DMS53 treated with DMSO at 0.1 percent for 48 hours (cell line): ENCODE results near the gene JUNB.
A peak's percentile ranks its signal among the peaks of the same experiment; 100 is the strongest.
"Not testable (repeated sequence)": the region's sequence is repeated elsewhere in the genome, so short reads cannot be mapped to it uniquely, and the experiment has no call there.

Experiments used
- DNase-seq: peaks from one replicate; lab custom pipeline; 2025; ENCODE audit not compliant: unreplicated experiment; lab: John Stamatoyannopoulos, UW

Gene JUNB

GRCh38 chr19:12788682-12789097, 2.6 kb upstream of the JUNB start:
- DNase-seq, result peak; percentile 10

- DNase-seq, result no peak
These were observed 2.0 kb upstream of the JUNB start for GRCh38 chr19:12789098-12789903.

- DNase-seq, result peak; percentile 89
These were observed 1.2 kb upstream of the JUNB start for GRCh38 chr19:12789904-12790619.

GRCh38 chr19:12790628-12791344, 500 bp upstream of the JUNB start:
- DNase-seq, result no peak

- DNase-seq, result peak; percentile 50
These were observed 966 bp downstream of the JUNB start for GRCh38 chr19:12792051-12792852.

- DNase-seq, result peak; percentile 29
These were observed 1.6 kb downstream of the JUNB start for GRCh38 chr19:12792853-12793289.

GRCh38 chr19:12793290-12794195, 2.3 kb downstream of the JUNB start:
- DNase-seq, result peak; percentile 77

- DNase-seq, result no peak
These were observed 3.1 kb downstream of the JUNB start for GRCh38 chr19:12794196-12794941.

- DNase-seq, result no peak
These were observed 3.7 kb downstream of the JUNB start for GRCh38 chr19:12794971-12795381.

GRCh38 chr19:12796146-12797071, 5.1 kb downstream of the JUNB start:
- DNase-seq, result peak; percentile 59

GRCh38 chr19:12797141-12797587, 5.9 kb downstream of the JUNB start:
- no peak for DNase-seq

- DNase-seq, result not testable (repeated sequence)
These were observed 6.3 kb downstream of the JUNB start for GRCh38 chr19:12797607-12798006.

GRCh38 chr19:12799742-12800465, 8.6 kb downstream of the JUNB start:
- no peak for DNase-seq

GRCh38 chr19:12800466-12800770, 9.1 kb downstream of the JUNB start:
- no peak for DNase-seq

- DNase-seq, result no peak
These were observed 9.7 kb downstream of the JUNB start for GRCh38 chr19:12800923-12801465.

GRCh38 chr19:12801466-12802266, 10.4 kb downstream of the JUNB start, which contains the start of the genes PRDX2 and THSD8:
Gene PRDX2, minus strand, starts transcription at chr19:12801800. Its CDS starts 539 bp downstream, at chr19:12801261.
Gene THSD8, plus strand, starts transcription at chr19:12802069. Its CDS starts 3 bp downstream, at chr19:12802072.
- peak; percentile 47 for DNase-seq
